GM21515 (cell line): ENCODE measurements around the gene HSD17B3.
"Not testable (repeated sequence)": the region's sequence is repeated elsewhere in the genome, so short reads cannot be mapped to it uniquely, and the experiment has no call there.

Source experiments
- ATAC-seq: cut with Tn5 transposase; IDR thresholded peaks from one replicate; pipeline ENCODE4 v1.9.1; 2021; ENCODE audit not compliant: unreplicated experiment

HSD17B3 gene

DNA sequence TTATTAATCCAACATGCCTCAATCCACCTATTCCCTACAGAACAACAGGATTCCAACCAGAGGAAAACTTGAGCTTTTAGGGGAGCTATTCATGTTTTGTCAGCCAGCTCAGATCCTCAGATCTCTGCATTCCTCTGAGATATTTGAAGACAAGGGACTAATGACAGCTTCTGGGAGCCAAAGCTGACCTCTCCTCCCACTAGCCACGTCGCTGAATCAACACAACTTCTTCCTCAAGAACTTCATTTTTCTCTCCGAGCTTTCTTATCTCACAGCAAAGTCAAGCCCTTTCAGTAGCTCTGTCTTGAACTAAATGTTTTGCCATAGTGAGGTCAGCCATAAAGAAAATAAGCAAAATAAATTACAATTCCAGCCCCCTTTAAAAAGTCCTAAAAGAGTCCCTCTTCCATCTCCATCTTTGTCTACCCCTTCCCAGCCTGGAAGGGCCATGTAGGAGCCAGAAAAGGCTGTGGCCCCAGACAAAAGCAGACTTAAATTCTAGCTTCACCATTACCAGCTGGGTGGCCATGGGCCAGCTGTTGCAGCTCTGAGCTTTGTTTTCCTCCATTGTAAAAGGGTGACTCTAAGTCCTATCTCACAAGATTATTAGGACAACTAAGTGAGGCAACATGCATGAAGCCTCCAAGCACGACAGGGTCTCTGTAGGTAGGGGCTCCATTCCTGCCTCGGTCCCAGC lies 65.0 kb downstream of the HSD17B3 start:
- ATAC-seq: no peak

DNA sequence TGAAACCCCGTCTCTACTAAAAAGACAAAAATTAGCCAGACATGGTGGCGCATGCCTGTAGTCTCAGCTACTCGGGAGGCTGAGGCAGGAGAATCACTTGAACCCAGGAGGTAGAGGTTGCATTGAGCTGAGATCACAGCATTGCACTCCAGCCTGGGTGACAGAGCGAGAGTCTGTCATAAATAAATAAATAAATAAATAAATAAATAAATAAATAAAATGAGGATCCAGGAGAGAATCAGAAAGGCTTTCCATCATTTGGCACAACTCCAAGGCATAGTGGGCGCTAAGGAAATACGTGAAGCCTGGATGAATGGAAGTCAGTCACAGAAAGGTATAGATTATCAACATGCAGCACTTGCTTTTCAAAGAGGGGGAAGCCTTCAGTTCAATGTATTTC lies 65.6 kb downstream of the HSD17B3 start:
- ATAC-seq: not testable (repeated sequence)

DNA sequence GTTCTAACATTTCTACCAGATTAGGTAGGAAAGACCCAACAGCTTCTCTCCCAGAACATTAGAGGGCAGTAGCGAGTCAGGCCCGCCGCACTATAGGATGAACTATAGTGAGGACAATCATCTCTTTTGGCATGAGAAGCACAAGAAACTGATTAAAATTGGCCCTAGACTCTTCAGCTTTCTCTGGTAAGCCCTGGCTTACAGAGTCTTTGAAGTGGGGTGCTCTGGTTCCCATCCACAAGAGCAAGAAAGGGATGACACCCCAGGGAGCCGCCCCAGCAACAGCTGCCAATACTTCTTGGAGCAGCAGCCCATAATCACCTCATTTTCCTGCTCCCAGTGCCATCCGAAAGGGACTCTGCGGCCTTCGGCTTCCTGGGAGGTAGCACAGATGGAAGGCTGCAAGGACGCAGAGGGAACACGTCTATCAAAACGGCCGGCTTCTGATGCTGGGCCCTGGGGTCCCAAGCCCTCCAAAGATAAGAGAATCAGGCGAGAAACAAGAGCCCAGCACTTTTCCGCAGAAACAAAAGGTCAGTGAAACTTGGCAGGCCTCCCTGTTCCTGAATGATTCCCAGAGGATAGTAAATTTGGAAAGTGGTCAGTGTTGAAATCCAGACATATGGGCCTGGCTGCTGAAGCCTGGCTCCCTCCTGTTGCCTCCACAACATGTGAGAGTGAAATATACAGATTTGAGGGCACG lies 69.3 kb downstream of the HSD17B3 start:
- ATAC-seq: no peak

DNA sequence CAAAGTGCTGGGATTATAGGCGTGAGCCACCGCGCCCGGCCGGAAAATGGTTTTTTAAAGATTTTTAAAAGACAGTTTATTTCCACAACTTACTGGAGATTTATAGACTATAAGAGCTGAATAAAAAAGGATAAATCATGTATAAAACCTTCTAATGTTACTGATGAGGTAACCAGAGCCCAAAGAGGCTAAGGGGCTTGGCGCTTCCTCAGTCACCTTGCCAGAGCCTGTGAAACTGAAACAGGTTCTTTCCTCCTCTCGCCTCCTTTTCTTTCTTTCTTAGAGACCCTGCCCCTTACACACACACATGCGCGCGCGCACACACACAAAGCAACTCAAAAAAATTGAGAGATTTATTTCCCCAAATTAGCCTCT lies 69.8 kb downstream of the HSD17B3 start:
- no peak for ATAC-seq

DNA sequence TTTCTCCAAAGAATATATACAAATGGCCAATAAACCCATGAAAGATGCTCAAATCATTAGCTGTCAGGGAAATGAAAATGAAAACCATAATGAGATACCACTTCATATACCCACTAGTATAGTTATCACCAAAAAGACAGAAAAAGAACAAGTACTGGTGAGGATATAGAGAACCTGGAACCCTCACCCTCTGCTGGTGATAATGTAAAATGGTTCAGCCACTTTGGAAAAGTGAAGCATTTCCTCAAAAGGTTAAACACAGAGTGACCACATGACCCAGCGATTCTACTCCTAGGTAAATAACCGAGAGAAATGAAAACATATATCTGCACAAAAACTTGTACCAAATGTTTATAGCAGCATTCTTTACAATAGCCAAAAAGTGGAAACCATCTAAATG lies 72.0 kb downstream of the HSD17B3 start:
- no peak for ATAC-seq

DNA sequence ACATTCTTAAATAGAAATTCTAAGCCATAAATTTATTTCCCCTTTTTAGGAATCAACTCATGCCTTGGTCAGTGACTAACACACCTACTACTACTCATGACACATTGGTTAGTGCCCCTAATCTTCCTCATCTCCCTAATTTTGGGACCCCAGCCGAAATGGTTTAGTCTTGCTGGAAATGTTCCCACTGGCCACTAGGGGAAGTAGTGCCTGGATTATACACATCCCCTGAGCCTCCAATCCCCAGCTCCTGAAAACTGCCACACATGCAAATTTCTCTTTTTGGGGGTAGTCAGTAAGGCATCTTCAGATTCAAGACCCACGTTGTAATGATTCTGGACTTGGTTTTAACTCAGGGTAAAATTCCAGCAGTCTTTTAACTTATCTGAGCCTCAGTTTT lies 79.8 kb downstream of the HSD17B3 start:
- ATAC-seq: no peak

DNA sequence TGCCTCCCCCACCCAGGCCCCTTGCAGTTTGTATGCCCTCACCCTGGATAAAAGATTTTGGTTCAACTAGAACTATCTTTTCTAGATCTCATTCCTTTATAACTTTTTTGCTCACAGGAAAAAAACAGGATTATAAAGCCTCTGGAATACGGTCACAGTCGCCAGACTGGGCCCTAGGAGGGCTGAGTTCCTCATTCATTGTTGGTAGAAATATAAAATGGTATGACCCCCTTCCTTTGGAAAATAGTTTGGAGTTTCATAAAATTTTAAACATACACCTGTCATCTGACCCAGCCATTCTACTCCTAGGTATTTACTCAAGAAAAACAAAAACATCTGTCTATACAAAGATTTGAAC lies 82.1 kb downstream of the HSD17B3 start:
- ATAC-seq: no peak

DNA sequence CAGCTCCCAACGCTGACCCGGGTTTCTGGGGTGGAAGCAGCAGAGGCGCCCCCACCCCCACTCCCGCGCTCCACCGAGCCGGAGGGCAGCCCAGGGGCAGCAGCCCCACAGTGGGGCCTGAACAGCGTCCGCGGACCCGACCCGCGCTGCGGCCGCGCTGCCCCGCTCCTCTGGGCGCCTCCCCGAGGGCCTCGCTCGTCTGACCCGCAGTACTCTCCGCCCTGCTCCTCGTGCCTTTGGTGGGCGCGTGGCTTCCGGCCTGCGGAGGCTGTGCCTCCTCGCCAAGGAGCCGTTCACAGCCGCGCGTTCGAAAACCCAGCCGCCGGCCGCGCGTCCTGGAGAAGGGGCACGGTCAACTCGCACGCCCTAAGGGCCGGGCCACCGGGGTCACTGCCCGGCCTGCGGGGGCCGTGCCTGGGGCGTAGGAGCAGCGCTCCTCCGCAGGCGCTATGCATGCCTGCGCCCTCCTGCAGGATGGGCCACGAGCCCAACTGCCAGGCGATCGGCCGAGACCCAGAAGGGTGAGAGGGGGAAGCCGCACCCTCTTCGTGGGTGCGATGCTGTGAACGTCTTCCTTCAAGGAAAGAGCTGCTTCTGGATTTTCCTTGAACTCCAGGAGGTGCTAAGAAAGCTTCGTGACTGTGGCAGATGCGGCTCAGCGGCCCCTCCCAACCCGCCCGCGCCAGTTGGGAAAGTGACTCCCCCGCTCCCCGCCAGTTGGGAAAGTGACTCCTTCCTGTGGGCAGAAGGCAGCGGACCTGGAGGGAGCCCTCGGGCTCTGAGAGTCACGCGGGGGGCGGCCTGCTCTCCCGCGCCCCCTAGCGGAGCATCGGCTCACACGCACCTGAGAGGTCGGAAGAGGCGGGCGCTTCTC lies 82.7 kb downstream of the HSD17B3 start:
- no peak for ATAC-seq

DNA sequence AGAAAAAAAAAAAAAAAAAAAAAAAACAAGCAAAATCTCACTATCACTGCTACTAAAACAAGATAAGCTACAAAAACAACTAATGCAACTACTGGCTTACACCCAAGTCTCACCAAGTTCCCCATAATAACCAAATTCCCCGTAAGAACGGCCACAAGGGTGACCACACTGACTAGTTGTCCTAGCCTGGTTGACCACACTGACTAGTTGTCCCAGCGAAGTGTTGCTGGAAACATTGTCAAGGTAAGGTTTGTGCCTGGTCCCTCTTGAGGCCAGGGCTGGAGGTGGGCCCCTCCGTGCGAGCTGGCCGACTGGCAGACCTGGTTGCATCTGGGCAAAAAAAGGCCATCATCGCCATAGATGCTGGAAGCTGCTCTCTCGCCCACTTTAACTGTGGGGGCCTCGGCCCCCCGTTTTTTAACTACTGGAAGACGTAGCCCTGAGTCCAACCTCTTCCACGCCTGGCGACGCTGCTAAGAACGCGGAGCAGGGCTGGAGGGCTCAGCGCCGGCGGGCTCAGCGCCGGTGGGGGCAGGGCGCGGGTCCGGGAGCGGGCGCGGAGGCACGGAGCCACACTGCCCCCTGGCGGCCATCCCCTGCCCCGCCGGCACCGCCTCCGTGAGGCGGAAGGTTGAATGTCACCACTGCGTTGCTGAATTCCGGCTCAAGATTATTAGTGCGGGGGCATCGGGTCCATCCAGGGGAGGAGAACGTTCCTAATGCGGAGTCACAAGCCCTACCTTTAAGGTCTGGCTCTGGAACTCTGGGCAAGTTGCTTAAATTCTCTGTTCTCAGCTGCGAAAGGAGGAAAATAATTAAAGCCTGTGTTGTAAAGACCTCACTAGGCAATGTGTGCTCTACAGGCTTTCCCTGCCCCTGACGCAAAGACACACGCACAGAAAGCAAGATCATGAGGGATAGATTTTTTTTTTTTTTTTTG lies 84.0 kb downstream of the HSD17B3 start:
- peak; percentile 85 for ATAC-seq

DNA sequence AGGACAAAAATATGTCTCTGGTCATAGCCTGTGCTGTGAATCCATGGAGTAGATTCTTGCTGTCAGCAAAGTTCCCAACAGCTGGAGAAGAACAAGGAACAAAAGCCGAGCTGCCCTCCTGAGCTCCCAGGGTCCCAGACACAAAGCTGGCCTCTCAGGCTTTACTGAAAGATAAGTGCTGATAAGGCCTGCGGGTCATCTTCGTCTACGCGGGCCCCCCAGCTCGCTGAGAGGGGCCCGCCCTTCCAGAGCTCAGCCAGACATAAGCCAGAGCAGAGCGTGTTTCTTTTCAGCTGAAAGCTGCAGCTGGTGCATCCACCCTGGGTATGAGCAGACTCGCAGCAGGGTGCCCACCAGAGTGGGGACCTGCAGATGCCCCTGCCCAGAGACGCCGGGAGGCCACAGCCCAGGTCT lies 84.7 kb downstream of the HSD17B3 start:
- no peak for ATAC-seq

DNA sequence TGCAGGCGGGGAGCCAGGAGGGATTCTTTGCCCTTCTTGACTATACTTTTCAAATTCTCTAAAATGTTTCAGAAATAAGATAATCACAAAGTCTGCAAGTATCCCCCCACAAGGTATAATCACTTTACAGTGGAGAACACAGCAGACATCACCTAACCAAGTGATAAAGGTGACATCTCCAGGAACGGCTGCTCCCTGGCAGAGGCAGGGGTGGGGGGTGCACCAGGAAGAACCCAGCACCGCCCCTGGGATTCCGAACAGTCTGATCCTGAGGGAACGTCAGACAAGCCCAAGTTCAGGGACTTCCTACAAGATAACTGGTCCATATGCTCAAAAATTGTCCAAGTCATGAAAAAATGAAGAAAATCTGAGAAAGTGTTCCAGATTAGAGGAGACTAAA lies 85.4 kb downstream of the HSD17B3 start:
- no peak for ATAC-seq

DNA sequence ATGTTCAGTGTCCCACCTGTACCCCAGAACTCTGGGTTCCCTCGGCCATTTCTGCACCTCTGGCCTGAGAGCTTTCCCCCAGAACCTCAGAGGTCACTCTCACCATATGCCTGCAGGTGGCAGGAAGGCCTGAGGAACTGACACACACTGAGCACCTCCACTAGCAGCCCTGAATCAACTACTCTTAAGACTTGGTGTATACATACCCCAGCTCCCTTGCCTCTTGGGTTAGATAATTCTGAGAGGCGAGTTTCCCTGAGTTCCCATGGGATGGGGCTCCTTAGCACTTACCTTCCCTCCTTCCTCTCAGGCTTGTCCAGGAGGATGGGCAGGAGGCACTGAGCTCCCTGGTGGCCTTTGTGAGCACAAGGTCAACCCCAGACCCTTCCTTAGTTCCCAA lies 86.1 kb downstream of the HSD17B3 start:
- ATAC-seq: no peak

DNA sequence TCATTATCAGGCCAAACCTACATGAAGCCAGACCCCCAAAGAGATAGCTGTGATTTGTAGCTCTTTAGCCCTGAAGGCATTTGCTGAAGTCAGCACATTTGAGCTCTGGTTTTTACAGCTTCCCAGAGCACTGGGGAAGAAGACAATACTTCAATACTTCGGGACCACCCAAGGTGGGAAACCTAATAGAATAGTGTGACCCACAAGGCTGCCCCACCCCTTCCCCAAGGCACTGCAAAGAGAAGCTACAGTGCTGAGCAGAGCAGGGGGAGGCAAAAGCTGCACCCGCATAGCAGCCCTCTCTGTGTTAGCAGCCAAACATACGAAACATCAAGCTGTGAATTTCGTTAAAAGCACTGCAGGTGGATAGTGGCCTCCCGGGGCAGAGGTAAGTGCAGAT lies 87.3 kb downstream of the HSD17B3 start:
- no peak for ATAC-seq

DNA sequence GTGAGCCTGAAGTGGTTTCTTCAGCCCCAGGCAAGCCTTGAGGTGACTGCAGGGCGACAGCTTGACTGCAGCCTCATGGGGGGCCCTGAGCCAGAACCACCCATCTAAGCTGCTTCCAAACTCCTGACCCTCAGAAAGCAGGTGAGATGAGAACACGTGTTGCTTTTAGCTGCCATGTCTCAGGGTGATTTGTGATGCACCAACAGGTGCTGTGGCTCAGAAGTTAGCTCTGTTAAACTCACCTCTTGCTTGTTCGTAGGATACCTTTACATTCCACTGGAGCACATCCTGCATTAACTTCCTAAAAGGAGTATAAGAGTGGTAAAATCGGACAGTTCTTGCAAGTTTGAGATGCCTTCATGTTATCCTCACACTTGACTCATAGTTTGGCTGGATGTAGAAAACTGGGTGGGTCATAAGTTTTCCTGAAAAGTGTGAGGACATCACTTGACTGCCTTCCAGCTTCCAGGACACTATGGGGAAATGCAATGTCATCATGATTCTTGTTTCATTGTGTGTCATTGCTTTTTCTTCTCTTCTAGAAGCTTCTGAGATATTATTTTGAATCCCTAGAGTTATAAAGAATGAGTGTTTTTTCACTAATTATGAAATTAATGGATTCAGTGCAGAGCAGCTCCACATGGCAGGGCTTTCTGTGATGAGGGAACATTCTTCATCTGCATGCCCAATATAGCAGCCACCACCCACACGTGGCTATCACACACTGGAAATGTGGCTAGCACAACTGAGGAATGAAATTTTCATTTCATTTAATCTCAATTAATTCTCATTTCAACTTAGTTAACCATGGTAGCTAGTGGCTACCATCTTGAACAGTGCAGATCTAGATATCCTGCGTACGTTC lies 92.3 kb downstream of the HSD17B3 start:
- ATAC-seq: no peak

DNA sequence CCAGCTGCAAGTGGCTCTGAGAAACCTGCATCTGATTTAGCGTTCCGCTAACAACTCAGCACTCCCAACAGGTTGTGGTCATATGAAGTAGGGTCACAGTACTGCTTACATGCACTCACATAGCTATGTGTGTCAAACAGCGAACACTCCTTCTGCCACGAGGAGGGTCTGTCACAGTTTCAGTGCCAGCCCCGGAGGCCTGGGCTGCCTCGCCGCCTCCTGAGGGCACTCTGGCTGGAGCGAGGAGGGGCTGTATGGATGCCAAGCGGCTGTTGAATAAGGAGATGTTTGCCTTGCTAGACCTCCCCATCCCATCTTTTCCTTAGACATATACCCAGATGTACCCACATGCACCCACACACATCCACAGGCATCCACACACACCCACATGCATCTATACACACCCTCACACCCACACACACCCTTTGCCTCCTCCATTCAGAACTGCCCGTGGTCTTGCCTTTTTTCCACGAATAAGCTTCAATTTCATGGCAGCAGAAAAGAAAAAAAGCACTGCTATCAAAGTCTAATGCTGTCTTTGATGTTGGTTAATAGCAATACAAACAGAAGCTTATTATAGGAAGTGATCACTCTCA lies 95.7 kb downstream of the HSD17B3 start:
- no peak for ATAC-seq

DNA sequence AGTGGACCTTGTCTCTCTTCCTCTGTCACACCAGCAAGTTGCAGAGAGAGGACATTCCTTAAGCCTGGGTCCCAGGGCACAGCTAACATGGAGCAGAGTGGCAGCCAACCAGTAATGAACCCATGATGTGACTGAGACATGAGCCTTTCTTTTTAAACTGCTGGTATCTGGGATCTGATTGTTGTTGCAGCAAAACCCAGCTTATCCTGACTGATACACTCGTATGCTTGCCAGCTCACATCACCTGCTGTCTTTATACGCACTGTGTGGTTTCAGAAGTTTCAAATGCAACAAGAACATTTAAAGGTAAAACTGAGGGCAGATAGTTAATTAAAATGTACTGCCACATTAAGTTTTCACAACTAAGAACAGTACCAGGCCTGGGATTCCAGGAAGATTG lies 97.1 kb downstream of the HSD17B3 start:
- ATAC-seq: no peak

DNA sequence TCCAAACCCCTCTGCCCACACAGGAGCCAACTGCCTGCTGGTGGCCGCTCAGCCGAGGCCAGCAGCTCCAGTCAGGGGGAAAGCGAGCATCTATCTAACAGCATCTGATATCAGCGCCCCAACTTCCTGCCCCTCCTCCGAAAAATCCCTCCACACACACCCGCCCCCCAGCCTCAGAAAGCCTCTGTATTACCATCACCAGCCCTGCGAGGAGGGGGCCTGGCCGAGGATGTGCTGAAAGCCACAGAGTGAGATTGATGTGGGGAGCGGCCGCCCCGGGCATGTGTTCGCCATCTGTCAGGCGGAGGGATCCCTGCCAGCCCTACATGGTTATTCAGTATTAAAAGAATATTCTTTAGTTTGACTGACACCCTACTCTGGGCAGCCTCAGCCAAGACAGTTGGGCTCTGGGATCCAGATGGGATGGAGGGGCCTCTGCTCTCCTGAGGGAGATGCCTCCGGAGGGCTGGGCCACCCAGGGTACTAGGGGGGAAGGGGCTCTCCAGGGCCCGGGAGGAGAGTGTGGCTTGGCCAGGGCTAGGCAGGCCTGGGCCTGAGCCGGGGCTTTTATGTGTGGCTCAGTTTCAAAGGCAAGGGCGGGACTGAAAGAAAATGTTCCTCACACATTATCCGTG lies 98.0 kb downstream of the HSD17B3 start:
- ATAC-seq: no peak

DNA sequence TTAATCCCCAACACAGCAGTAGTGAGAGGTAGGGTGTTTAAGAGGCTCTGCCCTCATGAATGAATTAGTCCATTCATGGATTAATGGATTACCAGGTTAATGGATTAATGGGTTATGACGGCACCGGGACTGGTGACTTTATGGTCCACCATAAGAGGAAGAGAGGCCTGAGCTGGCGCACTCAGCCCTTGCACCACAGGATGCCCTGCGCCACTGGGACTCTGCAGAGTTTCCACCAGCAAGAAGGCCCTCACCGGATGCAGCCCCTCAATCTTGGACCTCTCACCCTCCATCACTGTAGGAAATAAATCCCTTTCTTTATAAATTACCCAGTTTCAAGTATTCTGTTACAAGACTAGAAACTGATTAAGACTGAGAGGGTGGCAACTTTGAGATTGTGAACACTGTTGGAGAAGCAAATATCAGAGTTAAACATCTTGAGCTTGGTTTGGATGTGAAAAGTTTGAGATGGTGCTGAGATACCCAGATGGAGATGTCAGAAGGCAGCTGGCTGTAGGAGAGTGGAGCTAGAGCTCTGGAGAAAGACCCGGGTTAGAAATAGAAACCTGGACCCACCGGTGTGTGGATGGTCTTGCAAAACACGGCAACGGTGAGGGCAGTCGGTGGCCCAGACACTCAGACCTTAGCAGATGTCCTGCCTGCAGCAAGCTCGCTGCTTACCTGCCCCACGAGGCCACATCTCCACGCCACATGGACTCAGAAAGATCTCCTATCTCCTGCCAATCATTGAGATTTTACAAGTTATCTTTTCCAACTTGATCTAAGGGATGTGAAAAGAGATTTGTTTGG lies 98.8 kb downstream of the HSD17B3 start:
- ATAC-seq: no peak
